ENCODE data around the gene S100A5. TPM values are rescaled to one million over a fixed set of nuclear protein-coding genes. Genes with fewer than 3 reads are reported as not detected.

S100A5 gene
- total RNA-seq, 1 experiment from 2014 or later, result not detected

- H3K79me1 ChIP-seq (ENCODE audit: insufficient read depth, low read depth, low read length, poor library complexity, severe bottlenecking), result no peaks in the 10 kb centered on the region
- no peak overlapping the region for H4K8ac ChIP-seq (replicated peaks; ENCODE audit: insufficient read length, low read depth, low read length)
- H4K20me1 ChIP-seq (ENCODE audit: control insufficient read depth, insufficient read depth, insufficient read length), result no peaks in the 10 kb centered on the region
- no peak overlapping the region for H4K5ac ChIP-seq (ENCODE audit: insufficient read length, low read depth, low read length)
- no peak overlapping the region for H3K27ac Mint-ChIP-seq
- no peak overlapping the region for H3K27ac ChIP-seq (ENCODE audit: insufficient read length, low read depth, low read length)
- H2BK5ac ChIP-seq (ENCODE audit: insufficient read length, low read length), result no peak overlapping the region
- H3K4me1 ChIP-seq (ENCODE audit: insufficient read depth, low read length), result no peaks in the 10 kb centered on the region
- H3T11ph ChIP-seq (ENCODE audit: low read length), result no peak overlapping the region
- no peak overlapping the region for H3K23ac ChIP-seq (ENCODE audit: insufficient read length, low read depth, low read length)
- no peaks in the 10 kb centered on the region for H3K27me3 ChIP-seq (ENCODE audit: insufficient read depth, low read length)
- no peak overlapping the region for H3K56ac ChIP-seq (ENCODE audit: insufficient read length, low read depth, low read length)
- no peak overlapping the region for H4K91ac ChIP-seq (ENCODE audit: insufficient read length, low read depth, low read length)
- peaks cover 4 to 9% of the 10 kb centered on the region in 2 experiments; a peak in 3 of 4 replicates for H3K4me1 Mint-ChIP-seq
- H3K4me2 ChIP-seq (ENCODE audit: insufficient read depth, insufficient read length, low read length), result no peak overlapping the region
- no peak overlapping the region for H3K14ac ChIP-seq (ENCODE audit: insufficient read depth, low read length)
- no peaks in the 10 kb centered on the region for H3K9me3 ChIP-seq (ENCODE audit: control insufficient read depth, low read depth, low read length)
- DNase-seq, result no peak
- no peak overlapping the region for H3K4ac ChIP-seq (ENCODE audit: low read depth, low read length)
- H2AK5ac ChIP-seq (ENCODE audit: insufficient read length, low read length), result no peak overlapping the region
- peaks cover 14% of the 10 kb centered on the region for H3K27me3 Mint-ChIP-seq (ENCODE audit: low read depth)
- H3K9ac ChIP-seq (ENCODE audit: extremely low read depth, insufficient read length, low read length), result no peak overlapping the region
- no peaks in the 10 kb centered on the region for H3K36me3 Mint-ChIP-seq (ENCODE audit: insufficient read depth in 1 of 3, low read depth in 3 of 3)
- H3K18ac ChIP-seq (ENCODE audit: insufficient read length, low read depth, low read length), result no peak overlapping the region
- TF ChIP-seq CTCF (conservative IDR thresholded peaks at IDR 0.05), result no peak
- H2BK15ac ChIP-seq (ENCODE audit: low read depth, low read length), result no peak overlapping the region
- no peaks in the 10 kb centered on the region for H3K79me2 ChIP-seq (ENCODE audit: insufficient read depth, low read length)
- no peak overlapping the region for H3K4me3 Mint-ChIP-seq
- no peak overlapping the region for H2BK20ac ChIP-seq (ENCODE audit: low read depth, low read length, poor library complexity, severe bottlenecking)
- no peaks in the 10 kb centered on the region for H3K9me3 Mint-ChIP-seq
- no peak overlapping the region for H2BK120ac ChIP-seq (ENCODE audit: low read depth, low read length, poor library complexity, severe bottlenecking)
- no CpG with 5 or more reads among the region's 5 CpGs for WGBS (ENCODE audit: extremely low coverage, insufficient read length, low lambda C conversion rate)
- H3K23me2 ChIP-seq (ENCODE audit: insufficient read length, low read depth, low read length, poor library complexity, severe bottlenecking), result no peaks in the 10 kb centered on the region
- no peak overlapping the region for H2BK12ac ChIP-seq (ENCODE audit: insufficient read length, low read depth, low read length)
- H2AFZ ChIP-seq (ENCODE audit: low read length), result no peak overlapping the region
Observed at GRCh38 chr1:153506386-153506785, 34.3 kb downstream of the S100A5 start.
